Keratinocyte (primary cell): Measurements from ENCODE around the gene HEATR3. TPM values are rescaled to one million over a fixed set of nuclear protein-coding genes. Genes with fewer than 3 reads are reported as not detected.
A peak's percentile ranks its signal among the peaks of the same experiment; 100 is the strongest.

Source experiments
- DNase-seq: peaks from one replicate; pipeline ENCODE4 v3.0.0-alpha.2; 2011; ENCODE audit warnings: low read depth, missing footprints, low spot score
- FAIRE-seq: peaks from 2 replicates; lab custom pipeline; 2011; peaks lifted over from hg19 to GRCh38; lab: Jason Lieb, UNC
- H2AFZ ChIP-seq: 2 replicates; pipeline ENCODE4 v1.6.0; 2012; ENCODE audit warnings: low read length, control low read depth, inconsistent platforms; ENCODE audit not compliant: control insufficient read depth
- H3K27ac ChIP-seq: 2 replicates; pipeline ENCODE4 v1.5.1; 2011; ENCODE audit warnings: low read length; ENCODE audit not compliant: control insufficient read depth, insufficient read depth
- H3K27me3 ChIP-seq: 3 replicates; pipeline ENCODE4 v1.6.0; 2011; ENCODE audit warnings: low read length; ENCODE audit not compliant: control insufficient read depth, insufficient read depth; ENCODE audit errors: extremely low read depth
- H3K36me3 ChIP-seq, 2 experiments: 2 replicates in 1 of 2; 3 replicates in 1 of 2; pipeline ENCODE4 v1.5.1; 2011; ENCODE audit warnings: low read length in 2 of 2, mild to moderate bottlenecking in 1 of 2; ENCODE audit not compliant: control insufficient read depth in 2 of 2, insufficient read depth in 2 of 2; ENCODE audit errors: extremely low read depth in 1 of 2
- H3K4me1 ChIP-seq: 3 replicates; pipeline ENCODE4 v1.5.1; 2011; ENCODE audit warnings: low read length; ENCODE audit not compliant: control insufficient read depth, insufficient read depth; ENCODE audit errors: extremely low read depth
- H3K4me2 ChIP-seq: 3 replicates; pipeline ENCODE4 v1.6.0; 2011; ENCODE audit warnings: low read depth, low read length; ENCODE audit not compliant: control insufficient read depth, insufficient read depth; ENCODE audit errors: extremely low read depth
- H3K4me3 ChIP-seq, 3 experiments: fragments of 200-600 bp in 1 of 3; sonication (generic) in 1 of 3; 2 replicates in 2 of 3; 3 replicates in 1 of 3; pipeline ENCODE4 v1.5.1; 2011 to 2016; ENCODE audit warnings: low read length in 3 of 3, mild to moderate bottlenecking in 3 of 3, control low read depth in 2 of 3, inconsistent platforms in 1 of 3, low read depth in 1 of 3, mixed read lengths in 1 of 3, mixed run types in 1 of 3, moderate library complexity in 1 of 3; ENCODE audit not compliant: control insufficient read depth in 2 of 3, insufficient read depth in 2 of 3; ENCODE audit errors: extremely low read depth in 1 of 3
- H3K79me2 ChIP-seq: 2 replicates; pipeline ENCODE4 v1.6.0; 2012; ENCODE audit warnings: low read length; ENCODE audit not compliant: control insufficient read depth, insufficient read depth
- H3K9ac ChIP-seq: 3 replicates; pipeline ENCODE4 v1.6.0; 2011; ENCODE audit warnings: low read length; ENCODE audit not compliant: control insufficient read depth, insufficient read depth; ENCODE audit errors: extremely low read depth
- H3K9me1 ChIP-seq: 3 replicates; pipeline ENCODE4 v1.6.0; 2011; ENCODE audit warnings: low read length; ENCODE audit not compliant: control insufficient read depth, insufficient read depth; ENCODE audit errors: extremely low read depth
- H3K9me3 ChIP-seq: 2 replicates; pipeline ENCODE4 v1.5.1; 2012; ENCODE audit warnings: low read depth, low read length; ENCODE audit not compliant: control insufficient read depth
- H4K20me1 ChIP-seq: 3 replicates; pipeline ENCODE4 v1.6.0; 2011; ENCODE audit warnings: low read length; ENCODE audit not compliant: control insufficient read depth, insufficient read depth; ENCODE audit errors: extremely low read depth
- CTCF ChIP-seq, 3 experiments: IDR thresholded peaks in 1 of 3; conservative IDR thresholded peaks in 1 of 3; optimal IDR thresholded peaks in 1 of 3; 2 replicates in 2 of 3; 3 replicates in 1 of 3; pipeline versions ENCODE3 to v1.5.1; 2011; ENCODE audit warnings: low read length in 3 of 3, mild to moderate bottlenecking in 3 of 3, moderate library complexity in 2 of 3, control low read depth in 1 of 3, inconsistent platforms in 1 of 3; ENCODE audit not compliant: insufficient read depth in 2 of 3; ENCODE audit errors: extremely low read depth in 1 of 3
- EZH2 ChIP-seq: IDR thresholded peaks from one replicate; pipeline ENCODE4 v1.6.1; 2012; ENCODE audit warnings: inconsistent platforms, mild to moderate bottlenecking, low read length, moderate library complexity
- dilution Hi-C: fragments of 300-500 bp; cut with MboI; formaldehyde crosslinking; loops from one replicate; pipeline ENCODE4 v1.7.0; 2020; ENCODE audit warnings: low sequenced_read_pairs; ENCODE audit not compliant: extremely low pct_ligation_motif_present
- polyA plus RNA-seq, 5 experiments: library from polyadenylated mRNA; depleted of rRNA in 3 of 5; stranded (reverse) in 3 of 5; stranded (forward) in 1 of 5; unstranded in 1 of 5; fragments of >200 nt; gene quantifications; 1 replicate in 1 of 5; 2 replicates in 3 of 5; 3 replicates in 1 of 5; pipeline versions ENCODE4 v1.2.1 to v1.2.3, GENCODE V29; 2011 to 2012; ENCODE audit warnings: missing spikeins in 2 of 5, low read depth in 1 of 5, low replicate concordance in 1 of 5

The HEATR3 gene
- polyA plus RNA-seq, 1 donor (not counting 4 experiments of a cell fraction or from before 2014, with no cell fraction given), result 27.2 TPM

GRCh38 chr16:50065241-50065623, 538 bp upstream of the HEATR3 start:
- H3K9ac ChIP-seq, result no peak overlapping the region
- TF ChIP-seq EZH2 (no peak), CTCF (optimal IDR thresholded peaks at IDR 0.05 in 1 of 3, IDR thresholded peaks at IDR 0.05 in 1 of 3, conservative IDR thresholded peaks at IDR 0.05 in 1 of 3; ENCODE audit: extremely low read depth in 1 of 3, insufficient read depth in 2 of 3, low read length in 3 of 3) (no peak)
- FAIRE-seq (no peak), DNase-seq (no peak)
- H3K4me3 ChIP-seq, result peak overlapping the region in 2 of 3 experiments; percentile 38 to 100
- peaks cover 3 to 18% of the 10 kb centered on the region in 2 experiments for H3K36me3 ChIP-seq
- peaks cover 34% of the 10 kb centered on the region for H3K79me2 ChIP-seq
- H3K27me3 ChIP-seq, result no peaks in the 10 kb centered on the region
- dilution Hi-C loops, result no loop called here
- H3K4me1 ChIP-seq, result peaks cover 14% of the 10 kb centered on the region
- H4K20me1 ChIP-seq, result peaks cover 7% of the 10 kb centered on the region
- H2AFZ ChIP-seq, result peak overlapping the region; percentile 83
- no peaks in the 10 kb centered on the region for H3K9me1 ChIP-seq
- no peaks in the 10 kb centered on the region for H3K9me3 ChIP-seq
- peak overlapping the region; percentile 69 for H3K4me2 ChIP-seq
- H3K27ac ChIP-seq, result no peak overlapping the region

GRCh38 chr16:50066482-50067289, 916 bp downstream of the HEATR3 start:
- peaks cover 40% of the 10 kb centered on the region for H3K79me2 ChIP-seq
- FAIRE-seq, result no peak
- no peak for DNase-seq
- no peaks in the 10 kb centered on the region for H3K27me3 ChIP-seq
- H4K20me1 ChIP-seq, result peaks cover 7% of the 10 kb centered on the region
- peak overlapping the region; percentile 99 for H2AFZ ChIP-seq
- no peaks in the 10 kb centered on the region for H3K9me1 ChIP-seq
- H3K4me3 ChIP-seq, result peak overlapping the region; percentile 90 to 100 (median 92)
- H3K9ac ChIP-seq, result peak overlapping the region; percentile 87
- dilution Hi-C loops, result no loop called here
- H3K4me2 ChIP-seq, result peak overlapping the region; percentile 96
- no peaks in the 10 kb centered on the region for H3K9me3 ChIP-seq
- peak overlapping the region; percentile 53 for H3K27ac ChIP-seq
- H3K4me1 ChIP-seq, result peaks cover 14% of the 10 kb centered on the region
- H3K36me3 ChIP-seq, result peaks cover 8 to 24% of the 10 kb centered on the region in 2 experiments
- no peak for TF ChIP-seq CTCF (optimal IDR thresholded peaks at IDR 0.05 in 1 of 3, IDR thresholded peaks at IDR 0.05 in 1 of 3, conservative IDR thresholded peaks at IDR 0.05 in 1 of 3; ENCODE audit: extremely low read depth in 1 of 3, insufficient read depth in 2 of 3, low read length in 3 of 3)
- TF ChIP-seq EZH2, result no peak
